GM21423 (cell line): Measurements from ENCODE around the gene NAGPA.
"Not testable (repeated sequence)": the region's sequence is repeated elsewhere in the genome, so short reads cannot be mapped to it uniquely, and the experiment has no call there.

ENCODE experiments used
- ATAC-seq: cut with Tn5 transposase; IDR thresholded peaks from one replicate; pipeline ENCODE4 v1.9.1; 2021; ENCODE audit warnings: mild to moderate bottlenecking, moderate library complexity; ENCODE audit not compliant: unreplicated experiment

NAGPA gene

DNA sequence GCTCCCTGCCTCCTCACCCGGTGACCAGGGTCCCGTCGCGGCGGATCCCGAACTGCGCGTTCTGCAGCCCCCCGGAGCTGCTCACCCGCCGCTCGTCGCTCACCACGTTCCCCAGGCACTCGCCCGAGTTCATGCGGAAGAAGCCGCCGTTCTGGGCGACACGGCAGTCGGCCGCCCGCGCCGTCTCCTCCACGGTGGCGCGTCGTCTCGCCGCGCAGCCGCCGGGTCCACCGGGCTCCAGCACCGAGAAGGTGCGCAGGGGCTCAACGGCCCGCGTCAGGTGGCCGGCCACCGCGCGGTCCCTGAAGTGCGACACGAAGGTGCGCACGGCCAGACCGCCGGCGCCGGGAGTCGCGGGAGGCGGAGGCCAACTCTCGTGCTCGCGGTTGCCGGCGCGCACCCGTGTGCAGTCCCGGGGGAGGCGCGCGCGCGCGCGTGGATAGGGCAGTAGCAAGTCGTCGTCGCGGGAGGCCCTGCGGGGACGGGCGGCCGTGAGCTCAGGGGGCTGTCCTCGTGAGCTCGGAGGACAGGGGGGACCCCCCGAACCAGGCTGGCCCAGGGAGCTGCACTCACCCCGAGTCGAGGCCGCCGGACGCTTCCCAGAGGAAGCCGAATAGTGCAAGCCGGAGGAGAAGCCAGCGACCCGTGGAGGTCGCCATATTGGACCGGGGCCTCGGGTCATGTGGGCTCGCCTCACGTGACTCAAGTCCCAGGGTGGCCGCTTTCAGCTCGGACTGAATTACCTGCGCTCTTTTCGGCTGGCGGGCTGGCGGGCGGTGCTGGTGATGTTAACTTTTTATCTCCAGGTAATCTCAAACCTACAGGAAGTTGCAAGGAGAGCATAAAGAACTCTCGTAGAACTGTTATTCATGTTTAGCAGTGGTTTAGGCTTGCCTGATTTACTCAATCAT is at the start of gene NAGPA:
NAGPA (minus strand) TSS at position 680 of the 911 bp plus-strand sequence; CDS start at position 659, 21 bp downstream.
- peak; percentile 87 for ATAC-seq

DNA sequence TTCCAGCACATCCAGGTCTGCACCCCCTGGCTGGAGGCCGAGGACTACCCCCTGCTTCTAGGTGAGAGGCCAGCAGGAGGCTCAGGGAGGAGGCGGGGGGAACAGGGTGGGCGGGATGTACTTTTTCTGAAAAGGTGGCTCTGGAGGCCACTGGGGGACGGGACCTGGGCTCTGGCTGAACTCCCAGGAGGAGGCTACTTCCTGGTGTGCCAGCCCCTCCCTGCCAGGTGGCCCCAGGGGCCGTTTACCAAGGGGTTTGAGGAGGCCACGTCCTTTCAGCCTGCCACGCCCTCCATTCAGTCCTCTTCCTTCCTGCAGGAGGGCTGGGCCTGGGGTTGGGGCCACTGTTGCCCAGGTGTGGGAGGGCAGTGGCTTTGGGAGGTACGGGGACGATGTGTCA is 47.3 kb upstream of the NAGPA start:
- not testable (repeated sequence) for ATAC-seq

- ATAC-seq, result not testable (repeated sequence)
These were observed 46.7 kb upstream of the NAGPA start for GRCh38 chr16:5080461-5080860.

GRCh38 chr16:5078626-5079025 is 44.9 kb upstream of the NAGPA start:
- ATAC-seq, result no peak

DNA sequence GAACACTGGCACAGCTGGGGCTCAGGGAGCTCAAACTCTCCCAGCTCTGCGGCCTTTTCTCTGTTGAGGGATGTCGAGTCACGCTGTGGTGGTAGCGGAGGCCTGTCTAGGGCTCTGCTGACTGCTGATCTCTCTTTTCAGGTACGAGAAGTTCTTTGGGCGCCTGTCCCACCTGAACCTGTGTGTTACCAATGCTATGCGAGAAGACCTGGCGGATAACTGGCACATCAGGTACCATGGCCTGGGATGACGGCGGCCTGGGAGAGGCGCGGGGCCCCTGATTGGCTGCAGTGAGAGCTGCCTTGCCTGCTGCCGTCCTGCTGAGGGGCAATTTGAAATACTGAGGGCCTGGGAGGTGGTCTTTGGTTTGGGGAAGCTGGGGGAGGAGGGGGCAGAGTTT is 43.6 kb upstream of the NAGPA start:
- ATAC-seq, result no peak

GRCh38 chr16:5075637-5076036 is 41.9 kb upstream of the NAGPA start:
- ATAC-seq, result no peak

- ATAC-seq, result not testable (repeated sequence)
These were observed 40.0 kb upstream of the NAGPA start for GRCh38 chr16:5073771-5074170.

DNA sequence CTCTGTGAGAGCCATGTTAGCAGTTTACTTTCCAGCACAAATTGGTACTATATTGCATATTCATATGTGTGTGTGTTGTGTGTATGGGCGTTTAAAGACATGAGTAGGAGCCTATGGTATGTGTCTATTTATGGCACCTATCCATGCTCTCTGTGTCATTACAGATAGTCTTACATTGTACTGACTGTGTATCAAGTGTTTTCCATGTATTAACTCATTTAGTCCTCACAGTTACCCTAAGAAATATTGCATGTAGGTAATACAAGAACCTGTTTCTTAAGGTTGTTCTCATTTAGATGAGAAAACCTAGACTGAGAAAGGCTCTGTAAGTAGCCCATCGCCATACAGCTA is 39.5 kb upstream of the NAGPA start:
- ATAC-seq, result no peak

- no peak for ATAC-seq
These were observed 38.9 kb upstream of the NAGPA start for GRCh38 chr16:5072334-5073278.

DNA sequence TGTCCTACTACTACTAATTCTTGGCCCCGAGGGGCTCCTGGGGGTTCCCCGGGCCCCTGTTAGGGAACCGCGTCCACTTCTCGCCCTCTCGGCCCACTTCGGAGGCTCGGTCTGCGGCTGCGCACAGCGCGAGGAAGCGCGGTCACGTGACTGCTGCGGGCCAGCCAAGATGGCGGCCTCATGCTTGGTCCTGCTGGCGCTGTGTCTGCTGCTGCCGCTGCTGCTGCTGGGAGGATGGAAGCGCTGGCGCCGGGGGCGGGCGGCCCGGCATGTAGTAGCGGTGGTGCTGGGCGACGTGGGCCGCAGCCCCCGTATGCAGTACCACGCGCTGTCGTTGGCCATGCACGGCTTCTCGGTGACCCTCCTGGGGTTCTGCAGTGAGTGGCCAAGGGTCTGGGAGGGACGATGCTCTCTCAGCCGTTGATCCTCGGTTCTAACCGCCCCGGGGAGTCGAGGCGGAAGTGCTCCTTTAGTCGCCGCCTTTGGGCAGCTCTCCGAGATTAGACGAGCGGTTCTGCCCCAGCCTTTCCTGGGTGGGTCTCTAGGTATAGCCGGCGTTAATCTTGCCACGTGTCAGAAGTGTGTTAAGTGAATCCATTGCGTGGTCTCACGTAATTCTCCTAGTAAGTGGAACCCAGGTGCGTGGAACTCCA is 38.1 kb upstream of the NAGPA start, which contains the start of gene ALG1:
ALG1 (plus strand) TSS at position 163 of the 653 bp plus-strand sequence; CDS start at position 170, 7 bp downstream.
- ATAC-seq, result peak; percentile 86

DNA sequence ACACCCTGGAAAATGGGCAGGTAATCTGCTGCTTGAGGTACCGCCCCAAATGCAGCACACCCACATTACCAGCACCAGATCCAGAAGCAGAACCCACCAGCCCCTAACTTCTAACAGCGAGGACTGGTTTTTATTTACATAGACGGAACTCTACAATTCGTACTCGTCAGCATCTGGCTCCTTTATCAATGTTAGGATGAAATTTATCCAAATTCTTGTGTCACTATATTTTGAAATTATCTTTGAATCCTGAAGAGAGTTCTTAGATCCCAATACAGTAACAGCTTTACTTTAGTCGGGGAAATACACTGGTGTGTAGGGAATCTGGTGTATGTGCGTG is 37.6 kb upstream of the NAGPA start:
- no peak for ATAC-seq

- no peak for ATAC-seq
These were observed 36.9 kb upstream of the NAGPA start for GRCh38 chr16:5070431-5071186.

DNA sequence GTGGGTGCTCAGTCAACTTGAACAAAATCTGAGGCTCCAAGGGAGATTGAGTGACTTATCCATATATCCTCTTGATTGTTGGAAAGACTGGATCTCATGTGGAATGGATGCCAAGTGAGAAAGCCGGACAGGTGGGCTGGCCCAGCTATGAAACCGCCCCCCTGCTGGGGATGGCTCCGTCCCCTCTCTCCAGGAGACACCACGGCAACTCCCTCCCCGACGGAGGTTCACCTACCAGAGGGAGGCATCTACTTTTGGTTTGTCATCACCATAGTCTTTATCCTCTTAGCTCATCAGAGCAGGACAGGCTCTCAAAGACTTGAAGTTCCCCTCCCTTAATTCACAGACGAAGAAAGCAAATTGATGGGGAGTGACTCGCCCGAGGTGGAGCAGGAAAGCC is 36.1 kb upstream of the NAGPA start:
- ATAC-seq, result no peak

DNA sequence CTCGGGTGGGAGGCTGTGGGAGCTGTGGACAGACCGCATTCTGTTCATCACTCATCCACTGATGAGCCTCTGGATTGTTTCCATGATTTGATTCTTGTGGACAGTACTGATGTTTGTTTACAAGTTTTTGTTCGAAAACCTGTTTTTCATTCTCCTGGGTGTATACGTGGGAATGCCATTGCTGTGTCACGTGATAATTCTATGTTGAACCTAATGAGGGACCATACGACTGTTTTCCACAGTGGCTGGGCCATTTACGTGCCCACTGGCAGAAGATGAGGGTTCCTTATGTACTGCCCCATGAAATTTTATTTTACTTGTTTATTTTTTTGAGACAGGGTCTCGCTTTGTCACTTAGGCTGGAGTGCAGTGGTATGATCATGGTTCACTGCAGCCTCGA is 35.3 kb upstream of the NAGPA start:
- ATAC-seq, result no peak

- ATAC-seq, result no peak
These were observed 32.8 kb upstream of the NAGPA start for GRCh38 chr16:5066511-5066910.

- ATAC-seq, result no peak
These were observed 32.1 kb upstream of the NAGPA start, which contains the start of gene C16orf89 for GRCh38 chr16:5065813-5066212. TSS of gene C16orf89 (minus strand) at chr16:5065956. CDS start at chr16:5065908, 48 bp downstream.

DNA sequence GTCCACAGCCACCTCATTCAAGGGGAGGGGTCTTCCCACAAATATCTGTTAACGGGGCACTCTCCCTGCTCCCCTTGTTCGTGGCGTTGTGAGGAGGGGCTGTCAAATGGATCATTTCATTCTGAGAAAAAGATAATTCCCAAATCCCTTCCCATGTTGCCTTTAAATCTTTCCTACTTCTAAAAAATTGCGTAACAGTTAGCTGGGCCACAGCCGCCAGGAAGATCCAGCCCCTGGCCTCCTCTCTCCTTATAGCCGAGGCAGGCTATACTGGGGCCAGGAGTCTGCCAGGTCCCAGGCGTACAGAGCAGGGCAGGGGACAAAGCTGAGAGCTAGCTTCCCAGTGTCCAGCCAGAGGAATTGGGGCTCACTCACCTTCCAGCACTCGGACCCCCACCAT is 31.6 kb upstream of the NAGPA start:
- ATAC-seq, result no peak

DNA sequence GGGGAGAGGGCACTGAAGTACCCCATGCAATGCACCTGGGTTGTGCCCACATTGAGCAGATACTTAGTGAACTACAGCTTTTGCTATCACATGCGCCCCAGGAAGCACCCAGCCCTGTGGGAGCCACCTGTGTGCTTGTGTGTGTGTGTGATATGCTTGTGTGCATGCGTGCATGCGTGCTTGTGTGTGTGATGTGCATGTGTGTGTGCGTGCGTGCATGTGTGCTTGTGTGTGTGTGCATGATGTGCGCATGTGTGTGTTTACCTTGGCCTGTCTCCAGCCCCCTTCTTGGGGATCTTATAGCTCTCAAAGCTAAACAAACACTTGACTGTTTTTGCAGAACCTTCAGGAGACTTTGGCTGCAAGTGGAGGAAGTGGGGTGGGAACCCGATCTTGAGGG is 31.2 kb upstream of the NAGPA start:
- no peak for ATAC-seq

- no peak for ATAC-seq
These were observed 29.3 kb upstream of the NAGPA start for GRCh38 chr16:5062790-5063765.
